Type B pancreatic cell (in vitro differentiated cells): ENCODE results near the gene DPYSL4. TPM values are rescaled to one million over a fixed set of nuclear protein-coding genes. Genes with fewer than 3 reads are reported as not detected.

Experiments
- DNase-seq: peaks from one replicate; pipeline ENCODE4 v3.0.0; 2021; ENCODE audit warnings: mixed read lengths; ENCODE audit not compliant: unreplicated experiment; ENCODE audit errors: extremely low spot score
- H3K27ac Mint-ChIP-seq: 2 replicates; pipeline ENCODE4 v1.8.0; 2021; ENCODE audit warnings: mild to moderate bottlenecking, mixed read lengths
- H3K27me3 Mint-ChIP-seq: 2 replicates; pipeline ENCODE4 v1.8.0; 2021; ENCODE audit warnings: mixed read lengths
- H3K36me3 Mint-ChIP-seq: 2 replicates; pipeline ENCODE4 v1.8.0; 2021; ENCODE audit warnings: mixed read lengths
- H3K4me1 Mint-ChIP-seq: one replicate; pipeline ENCODE4 v1.8.0; 2021; ENCODE audit warnings: mixed read lengths; ENCODE audit not compliant: unreplicated experiment
- H3K4me3 Mint-ChIP-seq: 2 replicates; pipeline ENCODE4 v1.8.0; 2021; ENCODE audit warnings: mild to moderate bottlenecking, mixed read lengths
- H3K9me3 Mint-ChIP-seq: 2 replicates; pipeline ENCODE4 v1.8.0; 2021; ENCODE audit warnings: mixed read lengths
- CTCF ChIP-seq: fragments of 200-600 bp; sonication (generic); conservative IDR thresholded peaks from 2 replicates; pipeline ENCODE4 v1.5.0; 2021; ENCODE audit warnings: antibody characterized with exemption, mild to moderate bottlenecking
- total RNA-seq: library from RNA; stranded (reverse); gene quantifications from 2 replicates; pipeline ENCODE4 v1.2.1, GENCODE V29; 2021; ENCODE audit warnings: low replicate concordance

Gene DPYSL4
- total RNA-seq, 1 donor from 2014 or later, result 61.9 TPM

- H3K27ac Mint-ChIP-seq, result no peak overlapping the region
- H3K9me3 Mint-ChIP-seq, result no peaks in the 10 kb centered on the region
- TF ChIP-seq CTCF, result no peak
- no peaks in the 10 kb centered on the region for H3K27me3 Mint-ChIP-seq
- DNase-seq, result no peak
- H3K4me1 Mint-ChIP-seq, result no peaks in the 10 kb centered on the region
- no peaks in the 10 kb centered on the region for H3K36me3 Mint-ChIP-seq
- no peak overlapping the region for H3K4me3 Mint-ChIP-seq
Measured at GRCh38 chr10:132228616-132229015, 41.9 kb downstream of the DPYSL4 start.

GRCh38 chr10:132229096-132229495 lies 42.3 kb downstream of the DPYSL4 start:
- no peaks in the 10 kb centered on the region for H3K9me3 Mint-ChIP-seq
- H3K27ac Mint-ChIP-seq, result no peak overlapping the region
- no peaks in the 10 kb centered on the region for H3K27me3 Mint-ChIP-seq
- no peaks in the 10 kb centered on the region for H3K36me3 Mint-ChIP-seq
- no peak for DNase-seq
- no peak for TF ChIP-seq CTCF
- H3K4me1 Mint-ChIP-seq, result no peaks in the 10 kb centered on the region
- no peak overlapping the region for H3K4me3 Mint-ChIP-seq

GRCh38 chr10:132229834-132230556 lies 43.2 kb downstream of the DPYSL4 start:
- Mint-ChIP-seq H3K27me3 (no peaks in the 10 kb centered on the region), H3K9me3 (no peaks in the 10 kb centered on the region), H3K4me3 (no peak overlapping the region), H3K36me3 (no peaks in the 10 kb centered on the region), H3K27ac (no peak overlapping the region), H3K4me1 (no peaks in the 10 kb centered on the region)
- TF ChIP-seq CTCF, result no peak
- no peak for DNase-seq

GRCh38 chr10:132230557-132231210 lies 43.9 kb downstream of the DPYSL4 start:
- Mint-ChIP-seq H3K36me3 (no peaks in the 10 kb centered on the region), H3K4me1 (no peaks in the 10 kb centered on the region), H3K27ac (no peak overlapping the region), H3K27me3 (no peaks in the 10 kb centered on the region), H3K4me3 (no peak overlapping the region), H3K9me3 (no peaks in the 10 kb centered on the region)
- TF ChIP-seq CTCF, result no peak
- DNase-seq, result no peak

- Mint-ChIP-seq H3K4me1 (no peaks in the 10 kb centered on the region), H3K4me3 (no peak overlapping the region), H3K27me3 (no peaks in the 10 kb centered on the region), H3K36me3 (no peaks in the 10 kb centered on the region), H3K27ac (no peak overlapping the region), H3K9me3 (no peaks in the 10 kb centered on the region)
- no peak for TF ChIP-seq CTCF
- no peak for DNase-seq
Measured at GRCh38 chr10:132231656-132232022, 44.9 kb downstream of the DPYSL4 start.
